Transverse colon (tissue), 4 donors: ENCODE measurements around the gene ATL3.

Source experiments
- POLR2AphosphoS5 ChIP-seq, 3 donors: sonication (generic); formaldehyde crosslinking; IDR thresholded peaks; one replicate each; pipeline ENCODE4 v1.6.1; 2016; ENCODE audit warnings: antibody characterized with exemption in 3 of 3
- TF ChIP-seq, protein P1 (sequence below), 5 experiments: fragments of 200-600 bp in 3 of 5; fragments of 450-650 bp in 2 of 5; sonication (generic) in 3 of 5; IDR thresholded peaks; 1 replicate in 2 of 5; 2 replicates in 3 of 5; pipeline ENCODE4 v1.5.1; 2016 to 2017; ENCODE audit warnings: antibody characterized with exemption in 5 of 5, inconsistent platforms in 3 of 5, mild to moderate bottlenecking in 2 of 5, moderate library complexity in 1 of 5

DNA sequence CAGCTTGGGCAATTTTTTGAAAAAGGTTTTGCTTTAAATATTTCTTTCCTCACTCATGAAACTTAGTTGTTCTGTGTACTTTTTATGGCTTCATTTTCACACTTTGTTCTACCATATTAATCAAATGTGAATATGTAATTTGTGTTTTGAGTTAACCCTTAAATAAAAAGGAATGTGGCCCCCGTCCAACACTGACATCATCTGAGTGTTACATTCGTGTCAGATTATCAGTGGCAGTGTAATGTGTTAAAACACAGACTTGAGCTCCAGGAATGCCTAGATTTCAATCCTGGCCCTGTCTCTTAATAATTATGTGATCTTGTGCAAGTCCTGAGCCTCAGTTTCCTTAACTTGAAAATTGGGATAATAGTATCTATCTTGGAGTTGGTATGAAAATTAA is 15.8 kb upstream of the ATL3 start:
- no peak for TF ChIP-seq POLR2AphosphoS5 (IDR thresholded peaks at IDR 0.05)
- TF ChIP-seq, protein P1, sequence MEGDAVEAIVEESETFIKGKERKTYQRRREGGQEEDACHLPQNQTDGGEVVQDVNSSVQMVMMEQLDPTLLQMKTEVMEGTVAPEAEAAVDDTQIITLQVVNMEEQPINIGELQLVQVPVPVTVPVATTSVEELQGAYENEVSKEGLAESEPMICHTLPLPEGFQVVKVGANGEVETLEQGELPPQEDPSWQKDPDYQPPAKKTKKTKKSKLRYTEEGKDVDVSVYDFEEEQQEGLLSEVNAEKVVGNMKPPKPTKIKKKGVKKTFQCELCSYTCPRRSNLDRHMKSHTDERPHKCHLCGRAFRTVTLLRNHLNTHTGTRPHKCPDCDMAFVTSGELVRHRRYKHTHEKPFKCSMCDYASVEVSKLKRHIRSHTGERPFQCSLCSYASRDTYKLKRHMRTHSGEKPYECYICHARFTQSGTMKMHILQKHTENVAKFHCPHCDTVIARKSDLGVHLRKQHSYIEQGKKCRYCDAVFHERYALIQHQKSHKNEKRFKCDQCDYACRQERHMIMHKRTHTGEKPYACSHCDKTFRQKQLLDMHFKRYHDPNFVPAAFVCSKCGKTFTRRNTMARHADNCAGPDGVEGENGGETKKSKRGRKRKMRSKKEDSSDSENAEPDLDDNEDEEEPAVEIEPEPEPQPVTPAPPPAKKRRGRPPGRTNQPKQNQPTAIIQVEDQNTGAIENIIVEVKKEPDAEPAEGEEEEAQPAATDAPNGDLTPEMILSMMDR (IDR thresholded peaks at IDR 0.05): no peak
